ENCODE results near the gene DHX29.

GRCh38 chr5:55306641-55307382 is 682 bp downstream of the DHX29 start:
- TF ChIP-seq POLR2A (IDR thresholded peaks at IDR 0.05; ENCODE audit: low read length) (no peak), GATA1 (IDR thresholded peaks at IDR 0.05; ENCODE audit: low read depth, low read length) (no peak)

All from erythroblast (primary cell).